GM23248 (cell line): ENCODE measurements around the gene ZYX.

Experiments used
- EZH2 ChIP-seq: fragments of 200-600 bp; sonication (generic); IDR thresholded peaks from 2 replicates; pipeline ENCODE4 v1.6.1; 2018; ENCODE audit warnings: antibody characterized with exemption, mild to moderate bottlenecking; ENCODE audit not compliant: insufficient read depth, poor library complexity, severe bottlenecking
- EZH2phosphoT487 ChIP-seq: fragments of 200-600 bp; sonication (generic); IDR thresholded peaks from 2 replicates; pipeline ENCODE4 v1.6.1; 2018; ENCODE audit warnings: antibody characterized with exemption, moderate library complexity, mild to moderate bottlenecking, low read depth; ENCODE audit not compliant: insufficient read depth

DNA sequence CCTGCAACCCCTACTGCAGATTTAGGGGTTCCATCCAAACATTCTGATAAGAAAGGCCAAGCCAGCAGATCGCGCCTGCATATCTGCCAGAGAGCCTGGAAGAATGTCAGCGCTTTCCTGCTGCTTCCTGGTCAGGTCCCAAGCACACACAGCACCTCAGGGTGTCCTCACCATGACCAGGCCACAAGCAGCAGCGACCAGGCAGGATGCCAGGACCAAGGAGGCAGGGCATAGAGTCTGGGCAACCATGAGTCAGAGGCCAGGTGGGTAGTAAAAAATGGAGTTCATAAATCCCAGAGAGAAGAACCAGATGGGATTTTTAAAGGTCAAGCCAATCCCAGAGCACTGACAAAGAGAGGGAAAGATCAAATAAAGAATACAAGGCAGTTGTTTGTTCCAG is 13.2 kb upstream of the ZYX start:
- no peak for TF ChIP-seq EZH2phosphoT487
- no peak for TF ChIP-seq EZH2
